ENCODE measurements around the gene ZNF780A.
"Not testable (repeated sequence)": the region's sequence is repeated elsewhere in the genome, so short reads cannot be mapped to it uniquely, and the experiment has no call there.

The ZNF780A gene

DNA sequence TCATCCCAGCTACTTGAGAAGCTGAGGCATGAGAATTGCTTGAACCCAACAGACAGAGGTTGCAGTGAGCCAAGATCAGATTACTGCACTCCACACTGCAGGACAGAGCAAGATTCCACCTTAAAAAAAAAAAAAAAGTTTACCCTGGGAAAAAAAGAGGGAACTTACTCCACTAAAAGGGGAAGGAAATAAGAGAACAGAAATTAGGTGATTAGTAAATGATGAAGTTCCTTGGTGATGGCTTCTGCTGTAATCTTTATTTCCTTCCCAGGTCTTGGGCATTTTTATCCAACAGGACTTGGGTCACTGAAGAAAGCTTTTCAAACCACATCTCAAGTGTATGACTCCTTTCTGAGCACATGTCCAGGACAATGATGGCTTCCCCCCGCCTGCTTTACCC is 9.3 kb downstream of the ZNF780A start:
- DNase-seq, result no peak

DNA sequence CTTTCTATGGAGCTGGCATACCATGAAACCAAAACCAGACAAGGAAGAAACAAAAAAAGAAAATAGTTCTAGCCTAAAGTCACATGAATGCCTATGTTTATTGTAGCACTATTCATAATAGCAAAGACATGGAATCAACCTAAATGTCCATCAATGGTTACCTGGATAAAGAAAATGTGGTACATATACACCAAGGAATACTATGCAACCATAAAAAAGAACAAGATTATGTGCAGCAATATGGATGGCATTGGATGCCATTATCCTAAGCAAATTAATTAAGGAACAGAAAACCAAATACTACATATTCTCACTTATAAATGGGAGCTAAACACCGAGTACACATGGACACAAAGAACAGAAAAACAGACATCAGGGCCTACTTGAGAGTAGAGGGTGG is 10.5 kb downstream of the ZNF780A start:
- DNase-seq, result no peak

DNA sequence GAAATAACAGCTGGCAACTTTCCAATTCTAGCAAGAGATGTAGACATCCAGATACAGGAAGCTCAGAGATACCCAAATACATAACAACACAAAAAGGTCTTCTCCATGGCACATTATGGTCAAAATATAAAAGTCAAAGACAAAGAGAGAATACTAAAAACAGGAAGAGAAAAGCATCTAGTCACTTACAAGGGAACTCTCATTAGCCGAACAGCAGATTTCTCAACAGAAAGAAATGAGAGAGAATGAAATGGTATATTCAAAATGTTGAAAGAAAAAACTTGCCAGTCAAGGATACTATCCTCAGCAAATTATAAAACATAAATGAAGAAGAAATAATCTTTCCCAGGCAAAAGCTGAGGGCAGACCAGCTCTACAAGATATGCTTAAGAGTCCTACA is 12.4 kb downstream of the ZNF780A start:
- no peak for DNase-seq

DNA sequence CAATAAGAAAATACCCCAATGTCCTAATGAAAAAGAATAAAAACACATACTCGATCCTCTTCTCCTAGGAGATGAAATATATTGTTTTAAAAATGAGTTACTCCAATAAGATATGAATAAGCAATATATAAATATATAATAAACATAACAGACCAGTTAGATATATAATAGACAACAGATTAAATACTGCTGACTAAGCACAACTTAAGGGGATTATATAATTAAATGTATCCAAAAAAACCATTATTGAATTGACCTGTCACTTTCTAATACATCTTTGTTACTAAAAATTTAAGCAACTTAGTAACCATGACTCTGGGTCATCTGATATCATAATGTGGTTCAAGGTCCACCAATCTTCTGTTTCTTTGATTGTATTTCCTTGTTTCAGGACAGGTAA is 20.7 kb downstream of the ZNF780A start:
- no peak for DNase-seq

DNA sequence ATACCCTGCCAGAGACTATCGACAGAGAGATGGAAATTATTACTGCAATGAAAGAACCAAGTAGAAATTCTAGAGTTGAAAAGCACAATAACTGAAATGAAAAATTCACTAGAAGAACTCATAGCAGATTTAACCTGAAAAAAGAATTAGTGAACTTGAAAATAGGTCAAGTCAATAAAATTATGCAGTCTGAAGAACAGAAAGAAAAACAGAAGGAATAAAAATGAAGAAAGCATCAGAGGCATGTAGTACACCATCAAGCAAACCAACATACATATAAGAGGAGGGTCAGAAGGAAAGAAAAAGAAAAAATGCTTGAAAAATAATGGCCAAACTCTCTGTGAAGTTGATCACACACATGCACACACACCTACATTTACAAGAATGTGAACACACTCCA is 31.1 kb downstream of the ZNF780A start:
- DNase-seq, result no peak

DNA sequence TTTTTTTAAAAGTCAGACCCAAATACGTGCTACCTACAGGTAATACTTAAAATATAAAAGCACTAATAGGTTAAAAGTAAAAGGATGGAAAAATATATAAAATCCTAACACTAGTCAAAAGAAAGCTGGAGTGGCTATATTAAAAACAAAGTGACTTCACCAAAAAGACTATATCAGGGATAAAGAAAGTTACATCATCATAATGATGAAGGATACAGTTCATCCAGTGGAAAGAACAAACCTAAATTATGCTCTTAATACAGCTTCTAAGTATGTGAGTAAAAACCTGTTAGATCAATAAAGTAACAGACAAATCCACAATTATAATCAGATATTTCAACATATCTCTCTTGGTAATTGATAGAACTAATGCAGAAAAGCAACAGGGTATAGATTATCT is 33.6 kb downstream of the ZNF780A start:
- no peak for DNase-seq

DNA sequence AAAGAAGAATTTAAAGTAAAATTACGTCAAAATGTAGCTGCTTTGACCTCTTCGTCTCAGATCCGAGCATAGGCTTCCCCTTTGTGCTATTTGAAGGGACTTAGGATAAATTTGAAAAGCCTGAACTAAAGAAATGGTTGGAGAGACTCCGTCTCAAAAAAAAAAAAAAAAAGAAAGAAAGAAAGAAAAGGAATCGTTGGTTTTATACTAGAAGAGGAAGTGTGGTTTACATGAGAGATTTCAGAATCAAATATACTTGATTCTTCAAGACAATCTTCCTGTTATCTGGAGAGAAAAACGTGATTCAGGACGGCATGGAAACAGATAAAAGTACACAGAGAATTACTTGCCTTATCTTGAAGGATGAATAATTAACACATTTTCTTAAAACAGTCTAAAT is 34.2 kb downstream of the ZNF780A start:
- DNase-seq, result no peak

DNA sequence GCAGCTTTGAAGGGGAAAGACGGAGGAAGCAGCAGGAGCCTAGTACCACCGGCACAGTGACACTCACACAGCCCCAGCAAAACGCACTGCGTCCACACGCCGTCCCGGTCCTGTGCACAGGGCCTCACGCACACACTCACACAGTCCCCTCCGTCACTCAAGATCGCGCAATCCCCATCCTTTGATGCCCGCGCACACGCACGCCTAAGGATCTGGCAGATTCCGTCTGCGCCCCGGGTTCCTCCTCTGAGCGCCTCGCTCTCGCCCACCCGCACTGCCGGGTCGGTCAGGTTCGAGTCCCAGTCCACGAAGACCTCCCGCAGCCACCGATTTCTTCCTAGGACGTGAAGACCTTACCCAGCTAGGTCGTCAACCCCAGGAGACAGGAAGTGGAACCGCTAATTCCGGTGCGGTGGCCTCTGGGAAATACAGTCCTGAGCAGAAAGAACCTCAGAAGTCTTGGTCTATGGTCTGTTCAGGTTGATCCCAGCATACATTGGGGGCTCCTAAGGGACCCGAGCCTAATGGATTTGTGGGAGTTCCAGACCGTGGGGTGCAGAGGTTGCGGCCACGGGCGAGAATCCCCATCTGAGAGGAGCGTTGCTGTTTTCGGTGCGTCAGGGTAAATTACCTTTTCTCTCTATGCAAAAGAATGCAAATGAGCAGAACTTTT is 34.8 kb downstream of the ZNF780A start, which contains the start of gene ZNF780B:
Gene ZNF780B, minus strand, starts transcription at position 400 of the 673 bp plus-strand sequence. CDS start 5,899 bp downstream, outside the sequence.
- peak; percentile 68 for DNase-seq

DNA sequence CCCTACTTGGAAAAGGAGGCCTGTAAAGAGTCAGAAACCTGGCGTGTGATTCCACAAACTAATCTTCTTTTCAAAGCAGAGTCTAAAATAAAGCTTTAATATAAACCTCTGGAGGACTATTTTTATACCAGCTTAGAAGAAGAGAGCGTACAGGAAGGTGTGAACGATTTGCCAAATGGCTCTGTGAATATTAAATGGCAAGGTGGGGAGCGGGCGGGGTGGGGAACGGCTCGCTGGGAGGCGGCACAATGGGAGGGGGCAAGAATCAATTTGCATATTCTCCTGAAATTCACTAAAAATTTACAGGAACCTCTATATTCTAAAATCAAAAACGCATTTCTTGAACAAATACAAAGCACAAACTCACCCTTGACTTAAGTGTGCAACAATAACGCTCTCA is 35.7 kb downstream of the ZNF780A start:
- no peak for DNase-seq

DNA sequence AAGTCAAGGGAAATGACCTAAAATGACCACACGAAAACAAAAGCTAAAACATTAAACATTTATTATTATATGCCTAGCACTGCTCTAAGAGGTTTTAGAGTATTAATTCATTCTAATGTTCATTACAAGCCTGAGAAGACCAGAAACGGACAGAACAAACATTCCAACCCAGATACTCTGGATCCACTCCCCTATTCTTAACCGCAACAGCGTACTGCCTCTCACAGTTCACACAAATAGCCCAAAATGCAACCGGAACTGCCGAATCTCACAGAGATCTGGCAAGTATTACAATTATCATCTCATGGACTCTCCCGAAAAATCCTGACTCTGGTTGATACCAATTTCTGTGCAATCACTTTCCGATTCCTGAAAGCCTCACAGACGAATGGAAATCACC is 36.1 kb downstream of the ZNF780A start:
- DNase-seq, result no peak

DNA sequence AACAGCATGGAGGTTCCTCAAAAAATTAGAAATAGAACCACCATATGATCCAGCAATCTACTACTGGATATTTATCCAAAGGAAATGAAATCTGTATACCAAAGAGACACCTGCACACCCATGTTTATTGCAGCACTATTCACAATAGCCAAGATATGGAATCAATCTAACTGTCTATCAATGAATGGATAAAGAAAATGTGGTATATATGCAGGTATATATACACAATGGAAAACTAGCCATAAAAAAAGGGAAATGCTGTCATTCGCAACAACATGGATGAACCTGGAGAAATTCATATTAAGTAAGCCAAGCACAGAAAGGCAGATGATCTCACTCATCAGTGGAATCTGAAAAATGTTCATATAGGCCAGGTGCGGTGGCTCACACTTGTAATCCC is 37.3 kb downstream of the ZNF780A start:
- no peak for DNase-seq

DNA sequence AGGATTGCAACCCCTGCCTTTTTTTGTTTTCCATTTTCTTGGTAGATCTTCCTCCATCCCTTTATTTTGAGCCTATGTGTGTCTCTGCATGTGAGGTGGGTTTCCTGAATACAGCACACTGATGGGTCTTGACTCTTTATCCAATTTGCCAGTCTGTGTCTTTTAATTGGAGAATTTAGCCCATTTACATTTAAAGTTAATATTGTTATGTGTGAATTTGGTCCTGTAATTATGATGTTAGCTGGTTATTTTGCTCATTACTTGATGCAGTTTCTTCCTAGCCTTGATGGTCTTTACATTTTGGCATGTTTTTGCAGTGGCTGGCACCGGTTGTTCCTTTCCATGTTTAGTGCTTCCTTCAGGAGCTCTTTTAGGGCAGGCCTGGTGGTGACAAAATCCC is 49.0 kb downstream of the ZNF780A start:
- not testable (repeated sequence) for DNase-seq

DNA sequence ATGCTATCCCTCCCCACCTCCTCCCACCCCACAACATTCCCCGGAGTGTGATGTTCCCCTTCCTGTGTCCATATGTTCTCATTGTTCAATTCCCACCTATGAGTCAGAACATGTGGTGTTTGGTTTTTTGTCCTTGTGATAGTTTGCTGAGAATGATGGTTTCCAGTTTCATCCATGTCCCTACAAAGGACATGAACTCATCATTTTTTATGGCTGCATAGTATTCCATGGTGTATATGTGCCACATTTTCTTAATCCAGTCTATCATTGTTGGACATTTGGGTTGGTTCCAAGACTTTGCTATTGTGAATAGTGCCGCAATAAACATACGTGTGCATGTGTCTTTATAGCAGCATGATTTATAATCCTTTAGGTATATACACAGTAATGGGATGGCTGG is 52.7 kb downstream of the ZNF780A start:
- DNase-seq, result not testable (repeated sequence)

DNA sequence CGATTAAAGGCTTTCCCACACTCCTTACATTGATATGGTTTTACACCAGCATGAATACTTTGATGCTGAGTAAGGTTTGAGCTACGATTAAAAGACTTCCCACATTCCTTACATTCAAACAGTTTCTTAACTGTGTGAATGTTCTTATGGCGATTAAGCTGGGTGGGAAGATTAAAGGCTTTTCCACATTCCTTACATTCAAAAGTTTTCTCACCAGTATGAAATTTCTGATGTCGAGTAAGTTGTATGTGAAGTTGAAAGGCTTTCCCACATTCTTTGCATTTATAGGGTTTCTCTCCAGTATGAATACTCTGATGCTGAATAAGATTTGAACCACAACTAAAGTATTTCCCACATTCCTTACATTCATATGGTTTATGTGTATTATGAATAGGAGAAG is 54.7 kb downstream of the ZNF780A start:
- no peak for DNase-seq

DNA sequence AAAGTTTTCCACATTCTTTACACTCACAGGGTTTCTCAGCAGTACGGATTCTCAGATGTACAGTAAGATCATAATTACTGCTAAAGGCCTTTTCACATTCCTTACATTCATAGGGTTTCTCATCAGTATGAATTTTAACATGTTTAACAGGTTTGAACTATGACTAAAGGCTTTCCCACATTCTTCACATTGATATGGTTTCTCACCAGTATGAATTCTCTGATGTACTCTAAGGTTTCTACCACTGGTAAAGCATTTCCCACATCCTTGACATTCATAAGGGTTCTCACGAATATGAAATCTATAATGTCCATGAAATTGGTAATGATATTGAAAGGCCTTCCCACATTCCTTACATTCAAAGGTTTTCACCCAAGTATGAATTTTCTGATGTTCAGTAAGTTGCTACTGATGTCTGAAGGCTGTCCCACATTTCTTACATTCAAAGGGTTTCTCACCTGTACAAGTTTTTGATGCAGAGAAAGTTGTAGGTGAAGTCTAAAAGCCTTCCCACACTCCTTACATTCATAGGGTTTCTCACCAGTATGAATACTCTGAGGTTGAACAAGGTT is 56.7 kb downstream of the ZNF780A start:
- no peak for DNase-seq

DNA sequence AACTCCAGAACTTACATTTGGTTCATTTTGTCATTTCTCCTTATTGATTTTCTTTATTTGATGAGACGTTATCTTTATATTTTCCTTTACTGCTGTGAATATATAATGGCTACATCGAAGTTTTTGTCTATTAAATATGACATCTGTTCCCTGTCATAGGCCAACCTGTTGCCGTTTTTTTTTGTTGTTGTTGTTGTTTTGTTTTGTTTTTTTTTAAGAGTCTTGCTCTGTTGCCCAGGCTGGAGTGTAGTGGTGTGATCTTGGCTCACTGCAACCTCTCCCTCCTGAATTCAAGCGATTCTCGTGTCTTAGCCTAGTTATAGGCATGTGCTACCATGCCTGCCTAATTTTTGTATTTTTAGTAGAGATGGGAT is 64.2 kb downstream of the ZNF780A start:
- DNase-seq, result no peak

DNA sequence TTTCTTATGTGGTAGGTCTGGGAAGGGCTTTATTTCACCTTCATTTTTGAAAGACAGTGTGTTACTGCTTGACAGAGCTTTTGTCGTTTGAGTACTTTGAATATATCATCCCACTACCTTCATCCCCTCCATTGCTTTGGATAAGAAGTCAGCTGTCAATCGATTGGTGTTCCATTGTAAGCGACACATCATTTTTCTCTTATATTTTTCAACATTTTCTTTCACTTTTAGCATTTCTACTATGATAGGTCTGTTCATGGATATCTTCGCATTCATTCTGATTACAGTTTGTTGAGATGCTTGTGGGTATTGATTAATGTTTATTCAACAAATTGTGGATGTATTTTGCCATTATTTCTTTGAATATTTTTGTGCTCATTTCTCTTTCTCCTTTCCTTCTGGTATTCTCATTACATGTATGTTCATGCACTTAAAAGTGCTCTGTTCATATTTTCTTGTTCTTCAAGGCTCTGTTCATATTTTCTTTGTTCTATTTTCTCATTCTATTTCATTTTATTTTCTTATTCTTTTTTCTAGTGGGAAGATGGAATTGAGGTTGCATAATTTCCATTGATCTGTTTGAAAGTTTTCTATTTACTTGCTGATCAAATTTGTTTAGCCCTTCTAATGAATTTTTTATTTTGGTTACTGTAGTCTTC is 64.7 kb downstream of the ZNF780A start:
- no peak for DNase-seq

DNA sequence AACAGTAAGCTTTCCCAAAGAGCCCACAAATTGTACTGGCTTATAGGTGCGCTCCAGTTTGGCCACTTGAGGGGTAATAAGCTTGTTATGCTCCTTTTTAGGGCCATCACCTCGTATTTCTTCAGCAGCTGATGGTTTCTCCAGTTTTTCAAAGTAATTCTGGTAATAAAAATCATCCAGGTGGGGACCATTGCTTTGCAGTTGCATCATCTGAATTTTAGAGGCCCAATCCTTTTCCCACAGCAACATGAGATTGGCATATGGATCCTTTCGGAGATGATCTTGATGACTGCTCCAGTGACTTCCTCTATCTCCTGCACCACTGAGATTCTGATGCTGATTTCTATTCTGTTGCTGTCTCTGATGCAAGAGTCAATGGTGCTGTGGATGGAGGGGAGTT is 66.8 kb downstream of the ZNF780A start:
- no peak for DNase-seq
